Activated CD4-positive, alpha-beta T cell treated with anti-CD3 and anti-CD28 coated beads, Interleukin-2, Interleukin-4, amounts not matched to agents 100 ng/mL and 50 ng/mL, durations not matched to agents 16 hours and 8 hours (primary cell): ENCODE results near the gene GALNT6.

Experiments
- DNase-seq: peaks from one replicate; pipeline ENCODE4 v3.0.0-alpha.2; 2020; ENCODE audit warnings: low spot score

GALNT6 gene

DNA sequence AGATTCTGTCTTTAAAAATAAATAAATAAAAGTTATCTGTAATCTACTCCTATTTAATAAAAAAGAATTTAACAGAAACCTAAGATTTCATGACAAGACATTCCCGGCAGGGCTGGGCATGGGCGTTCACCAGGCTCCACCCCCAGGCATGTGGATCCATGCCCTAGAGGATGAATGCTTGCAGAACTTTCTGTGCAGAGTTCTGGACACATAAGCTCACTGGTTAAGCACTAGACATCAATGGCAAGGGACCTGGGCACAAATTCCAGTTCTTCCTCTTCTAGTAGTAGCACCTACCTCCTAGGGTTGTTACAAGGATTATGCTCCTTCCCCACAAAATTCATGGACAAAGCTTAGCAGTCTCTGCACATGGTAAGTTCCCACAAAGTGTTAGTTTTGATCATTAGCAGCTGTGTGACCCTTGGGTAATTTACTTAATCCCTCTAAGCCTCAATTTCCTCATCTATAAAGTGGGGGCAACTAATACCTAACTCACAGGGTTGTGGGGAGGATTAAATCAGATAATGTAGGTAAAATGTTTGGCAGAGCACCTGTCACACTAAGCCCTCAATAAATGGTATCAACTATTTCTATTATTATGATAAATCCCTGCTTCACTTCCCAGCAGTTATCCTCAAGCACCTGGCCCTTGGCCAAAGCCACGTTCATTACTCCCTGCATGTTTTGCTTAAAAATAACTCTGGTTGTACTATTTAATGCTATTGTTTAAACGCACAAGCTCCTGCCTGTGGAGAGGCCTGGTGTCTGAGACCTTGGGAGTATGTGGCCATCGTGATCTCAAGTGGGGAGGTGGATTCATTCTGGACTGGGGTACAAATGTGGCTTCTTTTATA, 9.8 kb downstream of the GALNT6 start:
- DNase-seq, result no peak

DNA sequence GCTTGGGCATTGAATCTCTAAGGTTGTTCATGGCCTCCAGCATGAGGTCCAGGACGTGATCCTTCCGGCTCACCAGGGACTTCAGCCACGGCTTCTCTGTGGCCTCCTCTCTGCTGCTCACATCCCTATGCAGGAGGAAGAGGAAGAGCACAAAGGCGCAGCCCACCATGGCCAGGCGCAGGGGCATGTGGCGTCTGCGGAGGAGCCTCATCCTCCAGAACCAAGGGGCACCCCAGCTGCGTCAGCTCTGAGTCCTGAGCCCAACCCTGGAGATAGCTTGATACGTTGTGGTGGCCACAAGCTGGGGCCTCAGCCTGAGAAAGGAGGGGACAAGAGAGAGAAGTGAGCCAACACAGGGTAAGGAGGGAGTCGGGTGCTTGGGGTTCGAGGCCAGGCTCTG, 11.6 kb downstream of the GALNT6 start:
- DNase-seq, result no peak

DNA sequence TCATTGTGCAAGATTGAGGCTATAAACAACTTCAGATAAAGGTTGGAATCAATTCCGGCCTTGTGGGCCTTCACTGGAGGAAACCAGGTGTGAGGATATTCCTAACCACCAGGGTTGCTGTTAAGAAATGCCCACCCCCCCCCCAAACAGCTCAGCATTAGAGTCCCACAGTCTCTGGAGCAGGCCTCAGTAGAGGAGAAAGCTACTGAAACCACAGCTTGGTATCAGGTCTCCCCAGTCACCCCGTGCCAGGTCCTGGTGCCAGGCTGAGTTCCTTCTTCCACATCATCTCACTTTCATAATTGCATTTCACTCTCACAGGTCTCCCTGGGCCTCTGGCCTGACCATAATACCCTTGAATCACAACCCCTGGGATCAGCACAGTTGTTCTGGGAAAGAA, 12.5 kb downstream of the GALNT6 start:
- no peak for DNase-seq

DNA sequence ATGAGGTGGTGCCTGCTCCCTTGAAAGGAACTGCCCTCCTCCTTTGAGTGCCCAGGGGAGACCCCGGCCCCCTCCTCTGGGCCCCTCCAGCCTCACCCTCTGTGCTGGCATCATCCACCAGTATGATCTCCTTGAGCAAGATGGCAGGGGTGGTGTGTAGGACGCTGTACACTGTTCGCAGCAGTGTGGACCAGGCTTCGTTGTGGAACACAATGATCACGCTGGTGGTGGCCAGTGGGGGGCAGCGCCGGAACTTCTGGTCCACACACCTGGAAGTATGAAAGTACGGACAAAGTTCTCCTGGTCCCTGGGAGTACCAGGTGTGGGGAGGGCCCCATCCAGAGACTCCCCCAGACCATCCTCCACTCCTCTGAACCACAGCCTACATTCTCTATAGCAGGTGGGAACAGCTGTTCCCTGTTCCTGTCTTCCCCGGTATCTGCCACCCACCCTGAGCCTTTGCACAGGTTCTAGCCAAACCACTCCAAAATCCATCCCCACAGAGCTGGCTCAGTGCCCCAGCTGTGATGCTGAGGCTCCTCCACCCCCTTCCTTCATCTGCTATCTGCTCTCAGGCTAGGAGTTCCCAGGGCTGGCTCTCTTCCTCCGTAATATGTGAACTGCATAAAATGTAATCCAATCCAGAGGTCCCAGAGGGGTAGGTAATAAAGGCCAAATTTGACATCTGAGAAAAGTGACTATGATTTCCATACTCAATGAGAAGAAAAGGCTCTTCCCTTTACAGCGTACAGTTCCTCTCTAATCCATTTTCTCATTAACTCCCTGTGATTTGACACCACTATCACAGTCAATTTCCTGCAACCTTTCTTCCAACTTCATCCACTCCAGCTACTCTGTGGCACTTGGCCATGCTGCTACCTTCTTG, 13.9 kb downstream of the GALNT6 start:
- DNase-seq, result no peak

DNA sequence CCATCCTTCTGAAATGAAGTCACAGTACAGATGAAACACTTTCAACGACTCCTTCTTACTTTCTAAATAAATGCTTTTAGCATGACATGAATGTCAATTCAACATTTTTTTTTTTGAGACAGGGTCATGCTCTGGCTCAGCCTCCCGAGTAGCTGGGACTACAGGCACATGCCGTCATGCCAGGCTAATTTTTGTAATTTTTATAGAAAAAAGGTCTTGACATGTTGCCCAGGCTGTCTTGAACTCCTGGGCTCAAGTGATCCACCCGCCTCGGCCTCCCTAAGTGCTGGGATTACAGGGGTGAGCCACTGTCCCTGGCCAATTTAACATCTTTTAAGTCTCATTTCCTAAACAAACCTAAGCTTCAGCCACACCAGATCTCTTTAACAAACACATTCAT, 16.4 kb downstream of the GALNT6 start:
- no peak for DNase-seq

DNA sequence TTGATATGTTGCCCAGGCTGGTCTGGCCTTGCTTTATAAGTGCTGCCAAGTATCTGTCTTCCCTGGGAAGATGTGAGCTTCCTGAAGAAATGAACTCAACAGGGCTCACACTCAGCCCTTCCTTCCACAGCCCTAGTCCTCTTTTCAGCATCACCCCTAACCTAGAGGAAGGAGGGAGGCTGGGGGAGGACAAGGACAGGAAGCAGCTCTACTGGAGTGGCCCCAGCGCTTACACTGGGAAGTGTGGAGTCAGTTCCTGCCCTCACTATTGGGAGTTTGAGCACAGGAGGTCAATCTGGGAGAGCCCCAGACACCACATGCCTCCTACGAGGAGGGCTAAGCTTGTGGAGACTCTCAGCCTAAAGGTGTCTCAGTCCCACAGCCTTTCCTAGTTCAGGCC, 16.8 kb downstream of the GALNT6 start:
- DNase-seq, result no peak

DNA sequence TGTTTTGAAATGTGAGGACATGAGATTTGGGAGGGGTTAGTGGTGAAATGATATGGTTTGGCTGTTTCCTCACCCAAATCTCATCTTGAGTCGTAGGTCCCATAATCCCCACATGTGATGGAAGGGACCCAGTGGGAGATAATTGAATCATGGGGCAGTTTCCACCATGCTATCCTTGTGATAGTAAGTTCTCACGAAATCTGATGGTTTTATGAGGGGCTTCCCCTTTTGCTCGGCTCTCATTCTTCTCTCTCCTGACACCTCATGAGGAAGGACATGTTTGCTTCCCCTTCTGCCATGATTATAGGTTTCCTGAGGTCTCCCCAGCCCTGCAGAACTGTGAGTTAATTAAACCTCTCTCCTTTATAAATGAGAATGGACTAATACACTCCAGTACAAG, 18.0 kb downstream of the GALNT6 start:
- no peak for DNase-seq

DNA sequence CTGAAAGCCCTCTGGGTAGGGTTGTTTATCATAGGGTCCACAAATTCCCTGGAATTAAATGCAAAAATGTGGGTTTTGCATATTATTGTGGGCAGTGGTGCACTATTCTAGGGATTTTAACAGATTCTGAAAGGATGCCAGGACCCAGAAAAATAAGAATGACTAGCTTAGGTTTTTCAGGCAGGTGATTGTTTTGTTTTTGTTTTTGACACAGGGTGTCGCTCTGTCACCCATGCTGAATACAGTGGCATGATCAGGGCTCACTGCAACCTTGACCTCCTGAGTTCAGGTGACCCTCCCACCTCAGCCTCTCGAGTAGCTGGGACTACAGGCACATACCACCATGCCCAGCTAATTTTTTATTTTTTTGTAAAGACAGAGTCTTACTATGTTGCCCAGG, 19.2 kb downstream of the GALNT6 start:
- no peak for DNase-seq

DNA sequence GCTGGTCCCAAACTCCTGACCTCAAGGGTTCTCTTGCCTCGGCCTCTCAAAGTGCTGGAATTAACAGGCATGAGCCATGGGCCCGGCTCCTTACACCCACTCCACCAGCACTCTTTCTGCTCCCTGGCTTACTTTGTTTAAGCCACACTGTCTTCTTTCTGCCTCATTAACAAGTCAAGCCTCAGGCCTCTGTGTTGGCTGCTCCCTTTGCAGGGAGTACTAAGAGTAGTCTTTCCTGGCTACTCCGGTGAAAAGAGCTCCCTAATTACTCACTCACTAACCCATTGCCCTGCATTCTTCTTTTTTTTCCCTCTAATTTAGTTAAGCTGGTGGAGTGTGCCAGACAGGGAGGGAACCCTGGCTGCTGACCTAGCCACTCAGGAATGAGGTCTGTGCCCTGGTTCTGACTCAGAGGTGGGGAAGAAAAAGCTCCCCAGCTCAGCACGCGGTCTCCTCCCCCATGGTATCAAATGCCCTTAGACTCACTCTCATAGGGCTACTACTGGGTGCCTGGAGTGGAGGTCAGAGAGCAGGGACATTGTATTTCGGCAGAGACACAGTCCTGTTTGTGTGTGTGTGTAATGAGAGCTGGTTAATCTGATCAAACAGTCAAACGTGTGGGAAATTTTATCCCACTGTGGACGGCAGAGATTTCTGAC, 19.8 kb downstream of the GALNT6 start:
- no peak for DNase-seq

DNA sequence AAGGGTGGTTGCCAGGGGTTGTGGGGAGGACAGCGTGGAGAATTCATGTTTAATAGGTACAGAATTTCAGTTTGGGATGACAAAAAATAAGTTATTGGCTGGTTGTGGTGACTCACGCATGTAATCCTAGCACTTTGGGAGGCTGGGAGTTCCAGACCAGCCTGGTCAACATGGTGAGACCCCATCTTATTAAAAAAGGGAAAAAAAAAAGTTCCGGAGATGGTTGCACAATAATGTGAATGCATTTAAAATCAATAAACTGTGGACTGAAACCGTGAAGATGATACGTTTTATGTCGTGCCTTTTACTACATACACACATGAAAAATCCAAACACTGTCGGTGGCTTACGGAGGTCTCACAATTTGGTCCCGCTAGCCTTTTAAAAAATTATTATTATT, 20.5 kb downstream of the GALNT6 start:
- DNase-seq, result no peak

DNA sequence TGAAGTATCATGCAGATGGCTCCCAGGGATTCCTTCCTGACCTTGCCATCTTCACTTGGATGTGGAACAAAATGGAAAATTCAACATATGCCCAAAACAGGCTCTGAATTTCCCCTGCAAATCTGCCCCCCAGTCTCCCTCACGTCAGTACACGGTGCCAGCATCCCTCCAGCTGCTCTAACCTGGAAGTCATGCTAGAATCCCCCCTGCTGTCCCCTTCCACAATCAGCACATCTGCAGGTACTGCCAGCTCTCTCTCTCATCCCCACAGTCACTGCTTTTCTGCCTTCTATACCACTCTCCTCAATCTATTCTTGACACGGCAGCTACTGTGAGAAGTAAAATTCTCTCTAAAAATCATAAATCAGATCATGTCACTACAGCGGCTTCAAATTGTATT, 21.6 kb downstream of the GALNT6 start:
- DNase-seq, result no peak

DNA sequence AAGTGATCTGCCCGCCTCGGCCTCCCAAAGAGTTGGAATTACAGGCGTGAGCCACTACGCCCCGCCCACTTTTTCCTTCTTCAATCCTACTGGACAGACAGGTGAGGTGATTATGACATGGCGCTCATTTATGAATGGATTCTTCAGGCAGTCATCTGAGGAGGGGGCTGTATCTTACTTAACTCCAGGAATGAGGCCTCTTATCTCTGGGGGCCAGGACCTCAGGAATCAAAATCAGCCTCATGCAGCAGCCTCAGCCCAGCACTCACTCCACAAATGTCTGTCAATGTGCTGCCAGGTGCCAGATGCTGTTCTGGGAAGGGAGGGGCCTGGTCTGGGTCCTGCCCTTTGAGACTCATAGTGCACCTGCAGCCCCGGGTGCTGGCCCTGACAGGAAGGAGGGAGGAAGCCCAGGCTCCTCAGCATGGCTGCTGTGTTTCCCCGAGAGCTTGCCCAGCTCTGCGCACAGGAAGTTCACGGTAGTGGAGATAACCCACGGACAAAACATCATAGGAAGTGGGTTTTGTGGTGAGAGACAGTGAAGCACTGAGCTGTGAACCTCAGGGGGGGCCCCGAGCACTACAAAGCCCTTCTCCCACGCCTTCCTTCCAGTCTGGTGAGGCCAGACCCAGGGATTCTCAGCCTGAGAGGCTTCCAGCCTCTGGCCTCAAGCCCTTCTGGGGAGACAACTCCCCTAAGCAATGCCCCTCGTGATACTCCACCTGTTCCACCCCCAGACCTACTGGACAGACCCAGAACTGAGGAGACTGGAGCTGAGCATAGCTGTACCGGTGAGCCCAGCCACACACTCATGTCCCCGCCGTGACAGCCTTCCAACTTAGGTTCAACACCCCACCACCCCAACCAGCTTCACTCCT, 22.3 kb downstream of the GALNT6 start:
- peak; percentile 93 for DNase-seq

DNA sequence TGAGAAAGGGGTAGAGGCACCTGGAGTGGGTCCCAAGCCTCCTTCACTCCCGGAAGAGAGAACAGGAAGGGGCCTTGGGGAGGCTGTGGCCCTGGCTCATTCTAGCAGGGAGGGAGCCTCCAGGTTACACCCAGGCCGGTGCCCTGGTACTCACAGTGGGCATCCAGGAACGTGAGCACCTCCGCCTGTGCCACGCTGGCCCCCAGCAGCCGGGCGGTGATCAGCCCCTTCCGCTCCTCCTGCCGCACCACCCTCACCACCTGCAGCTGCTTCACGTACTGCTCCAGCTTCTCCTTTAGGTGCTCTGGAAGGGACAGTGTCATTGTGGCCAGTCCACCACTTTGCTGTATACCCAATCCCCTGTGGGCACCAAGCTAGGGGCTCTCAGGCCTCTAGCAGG, 25.9 kb downstream of the GALNT6 start:
- DNase-seq, result no peak

DNA sequence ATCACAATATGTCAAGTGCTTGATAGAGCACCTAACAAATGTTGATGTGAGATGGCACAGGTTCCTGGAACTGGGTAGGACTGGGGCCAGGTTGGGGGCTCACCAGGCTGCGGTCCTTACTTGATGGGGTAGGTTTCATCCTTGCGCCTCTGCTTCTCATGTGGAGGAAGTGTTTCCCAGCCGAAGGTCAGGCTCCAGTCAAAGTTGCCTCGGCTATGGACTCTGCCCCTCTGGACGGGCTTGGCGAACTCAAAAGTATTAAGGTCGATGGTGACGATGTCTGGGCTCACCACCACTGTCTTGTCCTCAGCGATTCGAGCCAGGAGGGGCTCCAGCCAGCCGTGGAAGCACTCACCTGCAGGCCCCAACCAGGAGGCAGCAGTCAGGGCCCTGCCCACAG, 27.2 kb downstream of the GALNT6 start:
- DNase-seq, result no peak

DNA sequence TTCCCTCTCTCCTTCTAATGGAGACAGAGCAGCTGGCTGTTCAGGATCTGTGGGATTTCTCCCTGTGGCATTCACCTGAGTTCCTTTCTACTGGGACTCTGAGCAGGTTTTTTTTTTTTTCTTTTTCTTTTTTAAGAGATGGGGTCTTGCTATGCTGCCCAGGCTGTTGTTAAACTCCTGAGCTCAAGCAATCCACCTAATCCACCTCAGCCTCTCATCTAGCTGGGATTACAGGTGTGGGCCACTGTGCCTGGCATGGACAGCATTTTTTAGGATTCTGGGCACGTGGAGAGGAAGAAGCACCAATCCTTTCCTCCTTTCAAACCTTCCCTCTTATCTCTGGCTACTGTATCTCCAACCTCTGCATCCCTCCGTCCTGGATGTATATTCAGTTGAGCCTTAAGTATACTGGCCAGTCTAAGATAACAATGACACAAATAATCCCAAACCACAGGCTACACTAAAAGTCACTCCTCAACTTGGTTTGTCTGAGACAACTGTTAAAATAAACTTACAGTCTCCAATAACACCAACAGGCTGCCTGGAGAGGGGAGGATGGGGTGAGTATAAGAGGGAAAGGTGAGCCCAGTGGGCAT, 28.4 kb downstream of the GALNT6 start:
- DNase-seq, result no peak

DNA sequence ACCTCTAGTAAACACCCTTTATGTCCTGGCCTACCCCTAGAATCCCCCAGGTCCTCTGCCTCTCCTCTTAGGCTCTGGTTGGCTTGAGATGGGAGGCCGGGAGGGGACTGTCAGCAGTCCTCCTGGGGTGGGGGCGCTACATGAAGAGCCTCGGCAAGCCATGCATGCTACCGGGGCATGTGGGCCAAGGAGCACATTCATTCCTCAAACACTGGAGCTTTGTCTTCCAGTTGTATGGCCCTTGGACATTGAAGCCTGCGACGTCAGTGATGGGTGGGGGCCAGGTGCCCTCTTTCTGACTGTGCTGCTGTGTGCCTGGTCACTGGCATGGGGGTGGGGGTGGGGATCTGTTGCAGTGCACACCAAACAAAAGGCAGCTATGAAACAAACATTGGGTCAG, 28.9 kb downstream of the GALNT6 start:
- DNase-seq, result no peak

DNA sequence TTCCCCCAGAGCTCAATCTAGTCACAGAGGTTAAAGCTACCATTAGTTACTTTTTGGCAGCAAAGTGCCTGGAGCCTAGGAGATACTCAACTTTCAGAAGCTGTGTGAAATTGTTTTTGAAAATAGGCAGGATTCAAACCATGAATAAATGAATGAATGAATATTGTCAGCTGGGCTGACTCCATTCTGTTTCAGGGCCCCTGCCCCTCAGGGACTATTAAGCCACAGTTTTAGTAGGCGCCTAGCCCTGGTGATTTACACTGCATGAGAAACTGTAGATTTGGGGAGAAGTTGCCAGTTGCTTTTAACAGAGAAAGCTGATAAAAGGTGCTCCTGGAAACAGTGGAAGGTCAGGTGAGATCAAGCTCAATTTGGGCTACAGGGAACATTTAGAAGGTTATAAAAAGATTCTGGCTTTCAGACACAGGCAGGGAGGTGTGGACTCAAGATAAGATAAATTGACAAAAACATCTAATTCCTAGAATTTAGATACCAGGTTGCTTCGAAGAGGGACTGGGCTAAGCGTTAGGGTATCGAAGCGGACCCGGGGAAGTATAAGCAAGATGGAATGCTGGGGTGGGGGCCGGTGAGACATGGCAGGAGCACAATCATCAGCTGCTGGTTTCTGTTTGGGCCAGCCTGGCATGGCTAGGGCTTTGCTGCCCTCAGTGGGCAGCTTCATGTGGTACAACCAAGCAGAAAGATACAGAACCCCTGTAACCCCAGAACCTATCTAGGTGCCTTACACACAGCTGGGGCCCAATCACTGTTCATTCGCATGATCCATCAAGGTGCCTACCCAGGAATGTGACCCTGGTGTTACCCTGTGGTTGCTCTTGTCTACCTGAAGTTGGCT, 29.8 kb downstream of the GALNT6 start:
- DNase-seq, result no peak

DNA sequence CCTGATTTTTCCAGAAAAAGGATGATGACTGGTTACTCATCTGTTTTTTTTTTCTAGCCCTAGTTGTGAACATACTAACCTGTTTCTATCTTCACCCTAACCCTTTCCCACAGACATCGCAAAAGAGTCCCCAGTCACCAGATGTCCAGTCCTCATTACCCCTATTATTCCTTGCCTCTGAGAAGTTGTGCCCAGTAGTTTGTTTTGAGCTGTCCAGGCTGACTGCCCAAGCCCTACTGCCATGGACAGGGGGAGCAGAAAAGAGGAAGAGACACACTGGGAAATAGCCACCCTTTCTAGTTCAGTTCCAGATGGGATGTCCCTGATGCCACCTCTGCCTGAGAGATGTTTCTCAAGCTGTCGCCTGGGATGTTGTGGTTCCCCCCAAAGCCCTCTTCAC, 30.9 kb downstream of the GALNT6 start:
- DNase-seq, result no peak

DNA sequence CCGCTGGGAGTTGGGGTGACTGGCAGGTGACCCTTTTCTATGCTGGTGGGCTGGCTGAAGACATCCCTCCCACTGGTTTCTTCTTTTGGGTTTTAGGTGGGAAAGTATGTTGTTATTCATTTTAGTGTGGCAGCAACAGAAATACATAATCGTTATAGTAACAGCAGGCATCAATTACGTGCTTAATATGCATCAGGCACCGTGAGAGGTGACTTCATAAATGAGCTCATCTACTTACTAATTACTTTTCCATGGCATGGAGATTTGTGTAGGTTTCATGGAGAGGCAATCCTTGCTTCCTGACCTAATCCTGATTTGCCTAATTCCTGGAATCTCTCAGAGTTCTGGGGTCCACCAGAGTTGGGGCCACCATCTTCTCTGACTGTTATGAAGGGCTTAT, 31.4 kb downstream of the GALNT6 start:
- no peak for DNase-seq

DNA sequence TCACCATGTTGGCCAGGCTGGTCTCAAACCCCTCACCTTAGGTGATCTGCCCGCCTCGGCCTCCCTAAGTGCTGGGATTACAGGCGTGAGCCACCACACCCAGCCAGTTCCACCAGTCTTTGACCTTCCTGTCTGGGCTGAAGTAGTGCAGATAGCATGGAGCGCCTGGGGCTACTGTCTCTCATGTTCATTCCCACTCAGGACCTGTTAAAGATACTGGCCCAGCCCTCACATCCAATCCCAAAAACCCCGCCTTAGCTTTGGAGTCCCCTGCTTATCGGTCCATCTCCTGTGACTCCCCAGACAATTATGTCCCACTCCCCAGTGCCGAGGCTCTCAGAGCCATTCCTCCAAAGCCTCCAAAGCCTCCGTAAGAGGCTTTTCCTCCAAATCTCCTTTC, 32.7 kb downstream of the GALNT6 start:
- no peak for DNase-seq
